ENCODE data around the gene PDCL2.
"Not testable (repeated sequence)": the region's sequence is repeated elsewhere in the genome, so short reads cannot be mapped to it uniquely, and the experiment has no call there.

The PDCL2 gene, protein sequence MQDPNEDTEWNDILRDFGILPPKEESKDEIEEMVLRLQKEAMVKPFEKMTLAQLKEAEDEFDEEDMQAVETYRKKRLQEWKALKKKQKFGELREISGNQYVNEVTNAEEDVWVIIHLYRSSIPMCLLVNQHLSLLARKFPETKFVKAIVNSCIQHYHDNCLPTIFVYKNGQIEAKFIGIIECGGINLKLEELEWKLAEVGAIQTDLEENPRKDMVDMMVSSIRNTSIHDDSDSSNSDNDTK

DNA sequence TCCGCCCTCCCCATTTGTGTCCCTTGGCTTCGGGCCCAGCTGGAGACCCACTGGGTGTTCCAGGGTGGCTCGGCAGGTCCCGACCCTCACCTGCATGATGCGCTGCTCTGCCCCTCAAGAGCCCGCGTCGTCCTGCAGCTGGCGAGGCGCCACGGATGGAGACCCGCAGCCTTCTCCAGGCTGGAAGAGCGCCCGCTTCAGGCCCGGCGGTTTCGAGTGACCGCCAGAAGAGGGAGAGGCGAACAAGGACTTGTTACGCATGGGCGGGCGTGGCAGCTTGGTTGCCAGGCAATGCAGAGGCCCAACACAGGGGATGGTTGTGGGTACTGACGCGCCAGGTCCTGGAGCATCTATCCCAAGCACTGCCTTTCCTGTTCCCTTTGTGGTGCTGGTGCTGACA lies at the start of gene PDCL2:
Gene PDCL2, minus strand, starts transcription at position 232 of the 400 bp plus-strand sequence. Its CDS starts 136 bp downstream, at position 96.
- no peak for DNase-seq

DNA sequence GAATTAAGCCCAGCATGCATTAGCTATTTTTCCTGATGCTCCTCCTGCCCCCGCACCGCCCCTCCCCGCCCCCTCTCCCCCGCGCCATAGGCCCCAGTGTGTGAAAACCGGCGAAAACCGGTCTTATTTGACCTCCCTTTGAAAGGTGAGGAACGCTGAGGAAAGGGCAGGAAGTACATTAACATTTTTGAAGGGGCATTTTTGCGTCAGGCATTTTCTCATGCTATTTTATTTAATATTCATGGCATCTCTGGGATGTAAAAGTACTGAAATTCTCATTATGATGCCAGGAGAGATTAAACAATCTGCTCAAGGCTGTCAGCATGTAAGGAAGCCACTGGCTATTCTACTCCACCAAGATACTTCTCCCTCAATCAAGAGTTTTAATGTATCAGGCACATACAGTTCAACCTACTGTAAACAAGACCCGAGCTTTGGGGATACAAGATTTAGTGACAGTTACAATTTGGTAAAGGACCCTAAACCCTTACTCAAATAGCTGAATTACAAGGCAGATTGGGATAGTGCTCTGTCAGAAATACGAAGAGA lies 45.3 kb upstream of the PDCL2 start:
- DNase-seq: no peak

DNA sequence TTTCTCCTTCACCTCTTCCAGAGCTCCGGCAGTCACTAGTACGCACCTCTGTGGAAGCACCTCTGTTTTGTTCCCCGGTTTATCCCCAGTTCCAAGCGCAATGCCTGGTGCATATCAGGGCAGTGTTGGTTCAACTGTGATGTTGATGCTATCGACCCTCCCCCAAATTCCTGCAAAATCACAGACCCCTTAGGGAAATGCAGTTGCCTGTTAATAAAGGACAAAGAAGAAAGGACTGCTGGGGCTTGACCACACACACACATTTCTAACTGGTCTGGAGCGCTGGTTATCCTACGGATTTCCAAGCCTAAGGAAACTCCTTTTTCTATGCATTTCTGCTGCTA lies 44.6 kb upstream of the PDCL2 start:
- DNase-seq: no peak

DNA sequence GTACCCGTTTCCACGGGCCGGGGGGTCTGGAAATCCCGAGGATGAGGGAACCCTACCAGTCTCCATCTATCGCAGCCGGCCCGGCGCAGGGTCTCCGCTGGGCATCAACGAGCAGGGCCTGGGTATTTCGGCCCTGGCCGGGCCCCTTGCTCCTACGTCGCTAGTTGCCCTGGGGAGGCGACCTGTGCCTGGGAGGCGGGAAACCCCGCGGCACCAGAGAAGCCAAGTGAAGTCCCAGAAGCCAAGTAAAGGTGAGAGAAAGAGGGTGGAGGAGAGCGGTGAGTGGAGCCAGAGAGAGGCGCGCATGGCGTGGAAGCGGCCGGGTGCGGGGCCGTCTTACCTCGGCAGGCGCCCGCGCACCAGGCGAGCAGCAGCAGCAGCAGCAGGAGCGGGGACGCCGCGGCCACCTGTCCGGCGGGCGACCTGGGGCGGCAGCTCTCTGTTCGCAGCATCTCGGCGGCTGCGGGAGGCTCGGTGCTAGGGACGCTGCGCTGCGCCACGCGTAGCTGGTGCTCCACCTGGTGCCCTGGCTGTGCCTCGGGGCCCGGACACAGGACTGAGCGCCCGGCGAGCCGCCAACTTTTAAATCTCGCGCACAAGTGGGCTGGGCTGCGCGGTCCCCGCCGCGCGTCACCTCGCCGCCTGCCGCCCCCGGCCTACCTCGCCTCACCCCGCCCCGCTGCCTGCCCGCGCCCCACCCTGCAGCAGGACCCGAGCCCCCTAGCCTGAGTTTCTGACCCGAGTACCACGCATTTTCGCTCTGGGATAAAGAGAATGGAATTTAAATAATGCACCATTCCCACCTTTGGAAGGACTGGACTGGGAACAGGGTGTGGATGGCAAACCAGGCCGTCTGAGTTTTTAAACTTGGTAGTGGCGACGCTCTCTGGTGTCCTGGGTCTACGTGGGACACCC lies 44.0 kb upstream of the PDCL2 start, which contains the start of gene NMU:
Gene NMU, minus strand, starts transcription at position 558 of the 915 bp plus-strand sequence. Its CDS starts 106 bp downstream, at position 452.
- DNase-seq: peak; percentile 11

DNA sequence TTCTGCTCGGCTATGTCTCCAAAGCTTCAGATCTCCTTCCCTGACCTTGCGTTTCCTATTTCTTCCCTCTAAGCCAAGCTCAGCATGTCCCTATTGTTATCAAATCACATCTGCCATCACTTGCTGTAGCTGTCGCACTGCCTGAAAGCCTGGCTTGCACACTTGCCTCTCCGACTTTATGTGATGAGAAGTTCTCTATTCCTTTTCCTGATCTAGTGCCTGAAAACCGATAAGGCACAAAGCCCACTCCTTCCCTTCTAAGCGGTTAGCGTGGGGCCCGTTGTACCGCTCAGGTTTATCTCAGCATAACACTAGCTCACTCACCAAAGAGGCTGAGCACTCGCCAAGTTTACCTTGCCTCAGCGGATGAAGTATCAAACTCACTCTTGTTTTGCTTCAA lies 43.2 kb upstream of the PDCL2 start:
- DNase-seq: no peak

DNA sequence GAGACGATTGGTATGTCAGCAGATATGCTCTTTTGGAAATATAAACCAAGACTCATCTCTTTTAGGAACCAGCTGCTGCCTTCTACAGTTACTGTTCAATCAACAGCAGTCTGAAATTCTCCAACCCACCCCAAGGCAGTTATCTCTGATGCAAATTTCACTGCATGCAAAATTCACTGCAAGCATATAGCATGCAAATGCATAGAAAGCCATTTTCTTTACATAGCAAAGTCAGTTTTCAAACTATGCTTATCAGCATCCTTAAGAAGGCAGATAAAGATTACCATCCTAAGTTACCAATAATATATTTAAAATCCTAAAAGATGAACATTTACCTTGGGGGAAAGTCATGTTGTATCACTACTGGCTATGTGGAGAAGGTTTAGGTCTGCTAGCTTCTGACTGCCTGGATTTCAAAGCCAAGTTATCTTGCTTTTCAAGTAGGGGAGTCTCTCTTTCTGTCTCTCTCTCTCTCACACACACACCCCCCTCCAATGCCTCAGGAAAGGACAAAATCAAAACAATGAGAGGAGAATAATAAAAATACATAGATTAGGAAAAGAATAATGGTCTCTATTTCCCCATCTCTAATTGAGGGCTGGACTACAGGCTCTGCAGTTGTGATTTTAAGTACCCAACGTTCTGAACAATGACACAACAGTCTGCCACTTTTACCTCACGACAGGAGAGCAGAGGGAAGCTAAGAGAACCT lies 42.5 kb upstream of the PDCL2 start:
- no peak for DNase-seq

DNA sequence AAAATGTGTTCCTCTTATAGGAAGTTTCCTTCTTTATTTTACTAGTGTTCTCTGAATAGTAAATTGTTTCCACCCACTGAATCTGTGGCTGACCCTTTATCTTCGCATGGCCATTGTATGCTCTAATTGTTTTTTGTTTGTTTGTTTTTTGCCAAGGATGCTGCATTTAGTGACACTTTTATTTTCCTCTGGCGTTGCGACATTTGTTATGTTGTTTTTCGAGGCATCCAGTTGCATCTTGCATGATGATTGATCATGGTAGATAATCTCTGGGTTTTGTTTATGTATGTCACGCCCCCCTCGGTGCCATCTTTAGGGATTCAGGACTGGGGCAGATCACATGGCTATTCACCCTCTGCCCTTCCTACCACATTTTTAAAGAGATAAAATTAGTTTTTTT lies 41.9 kb upstream of the PDCL2 start:
- no peak for DNase-seq

DNA sequence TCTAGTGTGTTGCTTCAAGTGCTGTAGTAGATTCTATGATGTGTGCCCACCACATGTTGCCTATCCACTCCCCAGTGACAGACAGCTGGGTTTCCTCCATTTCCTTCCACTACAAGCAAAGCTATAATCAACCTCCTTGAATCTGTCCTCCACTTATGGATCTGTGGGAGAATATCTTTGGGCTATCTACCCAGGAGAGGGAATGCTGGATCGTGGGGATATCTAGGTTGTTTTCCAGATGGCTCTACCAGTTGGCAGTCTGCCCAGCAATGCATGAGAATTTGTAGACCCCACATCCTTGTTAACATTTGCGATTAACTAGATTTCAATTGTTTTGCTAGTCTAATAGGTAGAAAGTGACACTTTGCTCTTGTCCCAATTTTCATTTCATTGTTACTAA lies 33.8 kb upstream of the PDCL2 start:
- DNase-seq: no peak

DNA sequence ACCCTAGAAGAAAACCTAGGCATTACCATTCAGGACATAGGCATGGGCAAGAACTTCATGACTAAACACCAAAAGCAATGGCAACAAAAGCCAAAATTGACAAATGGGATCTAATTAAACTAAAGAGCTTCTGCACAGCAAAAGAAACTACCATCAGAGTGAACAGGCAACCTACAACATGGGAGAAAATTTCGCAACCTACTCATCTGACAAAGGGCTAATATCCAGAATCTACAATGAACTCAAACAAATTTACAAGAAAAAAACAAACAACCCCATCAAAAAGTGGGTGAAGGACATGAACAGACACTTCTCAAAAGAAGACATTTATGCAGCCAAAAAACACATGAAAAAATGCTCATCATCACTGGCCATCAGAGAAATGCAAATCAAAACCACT lies 32.0 kb upstream of the PDCL2 start:
- not testable (repeated sequence) for DNase-seq

DNA sequence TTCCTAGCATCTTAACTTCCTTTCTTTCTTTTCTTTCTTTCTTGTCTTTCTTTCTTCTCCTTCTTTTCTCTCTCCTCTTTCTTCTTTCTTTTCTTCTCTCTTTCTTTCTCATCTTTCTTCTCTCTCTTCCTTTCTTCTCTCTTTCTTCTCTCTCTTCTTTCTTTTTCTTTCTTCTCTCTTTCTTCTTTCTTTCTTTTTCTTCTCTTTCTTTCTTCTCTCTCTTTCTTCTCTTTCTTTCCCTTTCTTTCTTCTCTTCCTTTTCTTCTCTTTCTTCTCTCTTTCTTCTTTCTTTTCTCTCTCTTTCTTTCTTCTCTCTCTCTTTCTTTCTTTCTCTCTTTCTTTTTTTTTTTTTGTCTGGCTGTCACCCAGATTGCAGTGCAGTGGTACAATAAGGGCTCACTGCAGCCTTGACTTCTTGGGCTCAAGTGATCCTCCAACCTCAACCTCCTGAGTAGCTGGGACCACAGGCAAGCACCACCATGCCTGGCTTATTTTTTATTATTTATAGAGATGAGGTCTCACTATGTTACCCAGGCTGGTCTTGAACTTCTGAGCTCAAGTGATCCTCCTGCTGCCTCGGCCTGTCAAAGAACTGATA lies 26.6 kb upstream of the PDCL2 start:
- no peak for DNase-seq

DNA sequence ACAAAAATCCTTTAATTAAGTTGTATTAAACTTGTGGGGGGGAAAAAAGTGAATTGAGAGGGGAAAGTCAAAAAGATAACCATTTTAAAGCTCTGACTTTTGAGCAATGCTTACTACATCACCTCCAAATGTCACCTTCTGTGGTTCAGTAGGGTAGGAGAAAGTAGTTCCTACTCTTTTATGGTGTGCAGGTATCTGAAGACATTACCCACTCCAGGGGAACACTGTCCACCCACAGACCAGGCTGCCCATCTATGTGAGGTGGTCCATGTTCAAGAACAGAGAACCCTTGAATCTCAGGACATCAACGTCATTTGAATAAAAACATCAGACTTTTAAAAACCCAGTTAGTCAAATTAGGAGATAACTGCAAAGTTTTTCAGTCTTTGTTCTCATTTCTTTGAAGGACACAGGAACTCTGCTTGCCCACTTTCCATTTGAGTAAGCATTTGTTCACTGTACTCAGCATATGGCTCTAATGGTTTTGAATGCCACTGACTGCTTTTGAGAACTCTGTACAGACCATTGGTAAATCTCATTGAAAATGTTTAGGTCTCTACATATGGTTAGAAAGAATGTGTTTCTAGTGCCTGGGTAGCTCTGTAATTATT lies 25.6 kb upstream of the PDCL2 start:
- no peak for DNase-seq

DNA sequence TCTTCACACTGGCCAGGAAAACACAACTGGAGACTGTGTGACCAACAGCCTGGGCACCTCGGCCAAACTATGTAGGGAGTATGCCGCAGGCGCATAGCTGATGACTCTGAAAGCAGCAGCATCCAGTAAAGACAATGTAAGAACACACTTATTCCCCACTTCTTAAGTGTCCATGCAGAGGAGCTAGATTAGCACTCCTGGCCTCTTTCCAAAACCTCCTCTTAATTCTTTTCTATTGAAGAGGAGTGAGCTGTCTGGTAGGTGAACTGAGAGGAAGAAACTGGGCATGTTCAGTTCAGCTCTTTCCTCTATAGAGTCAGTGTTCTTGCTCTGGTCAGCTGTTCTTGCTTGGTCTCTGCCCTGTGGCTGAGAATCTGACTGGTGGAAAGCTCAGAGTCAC lies 23.0 kb upstream of the PDCL2 start:
- no peak for DNase-seq

DNA sequence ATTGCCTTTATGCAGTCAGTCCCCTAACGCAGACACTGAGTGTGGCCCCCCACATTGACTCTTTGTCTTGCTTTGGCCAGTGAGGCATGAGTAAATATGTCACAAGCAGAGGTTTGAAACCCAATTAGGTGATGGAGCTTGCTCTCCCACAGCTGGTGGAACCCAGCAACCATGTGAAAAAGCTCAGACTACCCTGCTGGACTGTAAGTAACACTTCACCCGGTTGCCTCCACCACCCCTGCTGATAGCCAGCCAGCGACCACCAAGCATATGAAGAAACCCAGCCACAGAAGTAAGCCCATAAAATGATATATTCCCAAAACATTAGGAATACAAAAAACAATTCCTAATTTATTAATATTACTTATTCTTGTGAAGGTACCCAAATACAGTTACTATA lies 21.6 kb upstream of the PDCL2 start:
- DNase-seq: no peak

DNA sequence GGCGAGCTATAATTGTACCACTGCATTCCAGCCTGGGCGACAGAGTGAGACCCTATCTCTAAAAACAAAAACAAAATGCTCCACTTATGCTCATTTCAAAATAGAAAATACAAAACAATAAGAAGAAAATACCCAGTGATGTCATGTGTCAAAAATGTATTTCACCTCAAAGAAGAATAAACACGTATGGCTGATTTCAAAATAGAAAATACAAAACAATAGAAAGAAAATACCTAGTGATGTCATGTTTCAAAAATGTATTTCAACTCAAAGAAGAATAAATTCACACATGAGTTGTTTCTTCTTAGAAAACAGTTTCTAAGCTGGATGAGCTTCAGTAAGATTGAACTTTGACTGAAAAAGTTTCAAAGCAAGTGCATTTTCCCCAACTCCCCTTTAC lies 20.3 kb upstream of the PDCL2 start:
- DNase-seq: no peak

DNA sequence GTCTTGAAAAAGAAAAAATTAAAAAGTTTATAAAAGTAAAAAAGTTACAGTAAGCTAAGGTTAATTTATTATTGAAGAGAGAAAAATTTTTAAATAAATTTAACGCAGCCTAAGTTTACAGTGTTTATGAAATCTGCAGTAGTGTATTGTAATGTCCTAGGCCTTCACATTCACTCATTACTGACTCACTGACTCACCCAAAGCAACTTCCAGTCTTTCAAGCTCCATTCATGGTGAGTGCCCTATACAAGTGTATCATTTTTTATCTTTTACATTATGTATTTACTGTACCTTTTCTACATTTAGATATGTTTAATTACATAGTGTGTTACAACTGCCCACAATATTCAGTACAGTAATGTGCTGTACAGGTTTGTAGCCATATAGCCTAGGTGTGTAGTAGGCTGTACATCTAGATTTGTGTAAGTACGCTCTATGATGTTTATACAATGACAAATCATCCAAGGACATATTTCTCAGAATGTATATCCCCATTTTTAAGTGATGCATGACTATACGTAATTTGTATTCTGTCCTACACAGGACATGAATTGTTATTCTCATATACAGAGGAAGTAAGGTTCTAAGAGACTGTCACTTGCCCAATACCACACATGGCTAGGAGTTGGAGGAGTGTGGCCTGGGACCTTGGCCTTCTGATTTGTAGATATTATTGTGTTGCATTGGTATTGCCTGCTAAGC lies 19.5 kb upstream of the PDCL2 start:
- DNase-seq: no peak

DNA sequence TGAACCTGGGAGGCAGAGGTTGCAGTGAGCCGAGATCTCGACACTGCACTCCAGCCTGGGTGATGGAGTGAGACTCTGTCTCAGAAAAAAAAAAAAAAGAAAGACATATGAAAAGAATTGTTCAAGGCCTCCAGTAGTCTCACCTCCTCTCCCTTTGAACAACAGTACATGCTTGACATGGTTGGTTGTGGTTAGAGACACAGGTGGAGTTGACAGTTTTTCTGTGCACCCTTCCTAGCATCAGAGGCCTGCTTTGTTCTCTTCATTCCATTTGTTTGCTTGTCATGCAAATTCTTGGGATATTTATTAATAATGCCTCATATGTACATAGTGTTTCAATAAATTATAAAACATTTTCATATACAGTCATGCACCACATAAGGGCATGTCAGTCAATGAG lies 18.3 kb upstream of the PDCL2 start:
- no peak for DNase-seq

DNA sequence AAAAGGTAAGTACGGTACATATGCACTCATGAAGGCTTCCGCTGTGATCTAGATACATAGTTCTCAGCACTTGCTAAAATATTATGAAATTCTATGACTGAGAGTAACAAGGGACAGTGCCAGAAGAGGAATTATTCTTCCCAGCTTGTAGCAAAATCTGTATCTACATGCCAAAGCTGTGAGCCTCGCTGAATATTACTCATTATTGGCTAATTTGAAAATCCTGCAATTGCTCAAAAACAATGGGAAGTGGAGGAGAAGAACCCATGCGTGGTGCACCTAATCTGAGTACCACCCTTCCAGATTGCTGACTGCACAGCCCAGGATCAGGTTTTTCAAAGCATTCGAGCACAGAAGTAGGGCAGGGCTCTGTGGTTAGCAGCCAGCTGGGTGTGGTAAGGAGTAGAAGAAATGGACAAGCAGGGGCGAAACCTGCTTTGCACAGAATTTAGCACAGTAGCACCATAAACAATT lies 17.4 kb upstream of the PDCL2 start:
- no peak for DNase-seq

DNA sequence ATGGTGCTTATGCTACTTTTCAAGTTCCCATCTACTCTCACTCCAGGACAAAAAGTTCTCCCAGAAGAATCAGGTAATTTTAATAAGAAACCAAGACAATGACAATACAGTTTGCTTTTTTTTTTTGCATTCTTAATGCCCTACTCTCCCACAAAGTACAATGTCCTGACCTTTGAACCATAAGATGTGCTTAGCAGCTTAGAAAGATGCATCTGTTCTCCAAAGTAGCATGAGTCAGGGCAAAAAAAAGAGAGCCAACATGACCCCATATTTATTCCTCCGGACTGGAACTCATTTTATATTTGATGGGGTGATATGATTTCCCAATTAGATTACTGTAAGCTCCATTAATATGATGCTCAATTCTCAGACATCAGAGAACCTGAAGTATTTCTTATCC lies 16.5 kb upstream of the PDCL2 start:
- no peak for DNase-seq

DNA sequence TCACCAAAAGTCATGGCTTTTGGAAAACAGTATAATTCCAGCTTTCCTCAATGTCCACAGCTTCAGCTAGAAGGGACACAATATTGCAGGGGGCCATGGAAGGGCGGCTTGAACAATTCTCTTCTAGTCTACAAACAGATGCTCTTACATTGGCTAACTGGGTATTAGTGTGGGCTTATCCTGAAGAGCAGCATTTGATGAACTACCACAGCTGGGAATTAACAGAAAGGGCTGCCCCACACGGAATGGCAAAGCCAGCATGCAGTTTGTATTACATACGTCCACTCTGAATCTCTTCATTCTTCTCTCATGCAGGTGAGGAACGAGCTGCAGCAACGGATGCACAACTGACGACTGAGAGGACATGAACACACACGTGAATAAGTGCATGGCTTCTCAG lies 13.0 kb upstream of the PDCL2 start:
- no peak for DNase-seq

DNA sequence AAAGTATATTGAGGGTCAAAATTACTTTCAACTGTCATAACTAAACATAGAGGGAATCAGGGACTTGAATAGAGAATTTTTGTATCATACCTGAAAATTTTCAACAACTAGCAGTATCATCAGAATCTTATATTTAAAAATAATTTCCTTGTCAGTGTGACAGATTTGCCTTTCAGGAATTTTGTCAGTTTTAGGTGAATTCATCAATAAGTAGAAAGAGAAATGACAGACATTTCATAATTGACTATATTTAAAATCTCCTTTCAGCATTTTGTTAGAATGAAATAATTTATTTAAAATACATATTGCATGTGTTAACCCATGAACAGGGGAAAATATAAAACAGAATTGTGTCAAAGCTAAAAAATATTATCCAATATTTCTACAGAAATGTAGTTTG lies 8.6 kb upstream of the PDCL2 start:
- DNase-seq: no peak

DNA sequence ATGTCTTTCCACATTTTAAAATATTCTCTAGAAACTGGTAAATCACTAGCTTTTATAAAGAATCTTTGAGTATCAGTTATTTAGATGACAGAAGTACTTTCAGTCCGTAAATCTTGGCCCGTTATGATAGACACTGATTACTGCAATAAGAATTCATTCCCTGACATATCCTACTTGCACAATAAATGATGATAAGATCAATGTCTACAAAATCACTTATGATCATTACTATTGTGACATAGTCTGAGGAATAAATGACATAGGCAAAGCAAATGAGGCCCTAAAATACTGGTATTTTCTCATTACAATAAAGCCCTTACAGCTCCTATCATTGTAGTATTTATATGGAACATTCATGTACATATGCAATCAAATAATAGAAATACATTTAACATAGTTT lies 6.6 kb upstream of the PDCL2 start:
- no peak for DNase-seq

DNA sequence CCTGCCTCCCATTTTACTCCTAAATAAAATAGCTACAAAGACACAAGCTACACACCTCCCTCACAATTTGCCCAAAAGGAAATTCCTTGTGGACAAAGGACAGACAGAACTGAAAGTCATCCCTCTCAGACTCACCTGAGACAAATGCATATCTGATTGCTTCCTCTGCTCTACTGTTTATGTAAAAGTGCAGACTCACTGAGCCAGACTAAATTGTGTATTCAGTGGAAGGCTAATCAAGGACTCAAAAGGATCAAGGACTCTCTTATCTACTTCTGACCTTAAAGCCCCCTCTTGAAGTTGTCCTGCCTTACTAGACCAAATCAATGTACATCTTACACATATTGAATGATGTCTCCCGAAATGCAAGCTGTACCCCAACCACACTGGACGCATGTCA lies 3.9 kb downstream of the PDCL2 start:
- no peak for DNase-seq
